Kidney epithelial cell (primary cell): ENCODE measurements around the gene ANK3. TPM values are rescaled to one million over a fixed set of nuclear protein-coding genes. Genes with fewer than 3 reads are reported as not detected.
A peak's percentile ranks its signal among the peaks of the same experiment; 100 is the strongest.

ENCODE experiments used
- DNase-seq: peaks from one replicate; pipeline ENCODE4 v3.0.0-alpha.2; 2010; ENCODE audit warnings: low read depth
- H3K27me3 ChIP-seq: 2 replicates; pipeline ENCODE4 v1.6.0; 2011; ENCODE audit warnings: low read length; ENCODE audit not compliant: control insufficient read depth, insufficient read depth
- H3K36me3 ChIP-seq: 2 replicates; pipeline ENCODE4 v1.5.1; 2011; ENCODE audit warnings: low read length; ENCODE audit not compliant: control insufficient read depth, insufficient read depth
- H3K4me3 ChIP-seq: 2 replicates; pipeline ENCODE4 v1.5.1; 2011; ENCODE audit warnings: low read depth, mild to moderate bottlenecking, control low read depth, low read length
- CTCF ChIP-seq: IDR thresholded peaks from 2 replicates; pipeline ENCODE4 v1.5.1; 2011; ENCODE audit warnings: mild to moderate bottlenecking, moderate library complexity, low read length, control low read depth, inconsistent platforms; ENCODE audit not compliant: insufficient read depth, poor library complexity, severe bottlenecking
- total RNA-seq: library from RNA; depleted of rRNA; stranded (reverse); fragments of >200 nt; gene quantifications from 2 replicates; pipeline ENCODE4 v1.2.3, GENCODE V29; 2015

Gene ANK3
- total RNA-seq, 1 donor from 2014 or later: 14.8 TPM

GRCh38 chr10:60162631-60163030, 227.0 kb downstream of the ANK3 start:
- DNase-seq: no peak
- Histone ChIP-seq H3K4me3 (no peak overlapping the region), H3K36me3 (no peaks in the 10 kb centered on the region), H3K27me3 (no peaks in the 10 kb centered on the region)
- TF ChIP-seq CTCF: no peak

DNA sequence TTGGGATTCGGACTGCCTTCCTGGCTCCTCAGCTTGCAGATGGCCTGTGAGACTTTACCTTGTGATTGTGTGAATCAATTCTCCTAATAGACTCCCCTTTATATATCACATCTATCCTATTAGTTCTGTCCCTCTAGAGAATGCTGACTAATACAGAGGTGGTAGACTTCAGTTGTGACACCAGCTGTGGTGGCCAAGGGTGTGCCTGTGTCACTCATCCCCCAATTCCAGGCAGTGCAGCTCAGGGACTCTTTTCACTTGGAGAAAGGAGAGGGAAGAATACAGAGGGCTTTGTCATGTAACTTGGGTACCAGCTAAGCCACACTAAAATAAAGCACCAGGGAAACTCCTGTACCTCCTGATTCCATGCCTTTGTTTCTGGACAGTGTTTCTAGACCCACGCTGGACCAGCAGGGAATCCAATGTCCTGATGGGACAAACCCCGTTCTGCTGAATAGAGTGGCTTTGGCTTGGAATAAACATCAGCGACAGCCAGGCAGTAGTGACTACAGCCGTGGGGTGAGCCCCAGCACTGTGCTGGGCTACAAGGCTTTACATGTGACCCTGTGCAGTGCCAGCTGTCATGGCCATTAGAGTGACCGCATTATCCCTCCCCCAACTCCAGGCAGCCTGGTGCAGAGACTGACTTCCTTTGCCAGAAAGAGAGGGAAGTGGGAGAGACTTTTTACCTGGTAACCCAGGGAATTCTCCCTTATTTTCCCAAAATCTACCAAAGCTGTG, 233.6 kb downstream of the ANK3 start:
- Histone ChIP-seq H3K4me3 (no peak overlapping the region), H3K27me3 (no peaks in the 10 kb centered on the region), H3K36me3 (no peaks in the 10 kb centered on the region)
- DNase-seq: no peak
- TF ChIP-seq CTCF: no peak

GRCh38 chr10:60155099-60155877, 234.4 kb downstream of the ANK3 start:
- H3K36me3 ChIP-seq: no peaks in the 10 kb centered on the region
- no peak for DNase-seq
- H3K27me3 ChIP-seq: no peaks in the 10 kb centered on the region
- no peak overlapping the region for H3K4me3 ChIP-seq
- TF ChIP-seq CTCF: no peak

DNA sequence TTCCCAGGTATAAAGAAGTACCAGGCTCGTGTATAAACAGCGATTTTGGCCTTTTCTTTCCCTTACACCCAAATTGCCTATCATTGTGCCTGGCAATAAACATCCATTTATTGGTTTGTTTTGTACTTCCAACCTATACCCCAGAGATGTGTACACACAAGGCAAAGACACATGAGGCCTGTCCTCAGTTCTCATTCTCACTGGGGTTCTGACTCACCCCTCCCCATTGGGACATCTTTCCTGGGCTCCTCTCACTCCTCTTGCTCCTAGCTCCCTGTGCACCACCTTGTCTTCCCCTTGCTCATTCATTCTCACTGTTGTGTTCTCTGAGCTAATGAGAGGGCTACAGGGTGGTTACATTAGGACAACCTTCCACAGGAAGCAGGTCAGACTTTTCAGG, 240.7 kb downstream of the ANK3 start:
- H3K27me3 ChIP-seq: no peaks in the 10 kb centered on the region
- H3K36me3 ChIP-seq: no peaks in the 10 kb centered on the region
- no peak overlapping the region for H3K4me3 ChIP-seq
- TF ChIP-seq CTCF: no peak
- DNase-seq: no peak

DNA sequence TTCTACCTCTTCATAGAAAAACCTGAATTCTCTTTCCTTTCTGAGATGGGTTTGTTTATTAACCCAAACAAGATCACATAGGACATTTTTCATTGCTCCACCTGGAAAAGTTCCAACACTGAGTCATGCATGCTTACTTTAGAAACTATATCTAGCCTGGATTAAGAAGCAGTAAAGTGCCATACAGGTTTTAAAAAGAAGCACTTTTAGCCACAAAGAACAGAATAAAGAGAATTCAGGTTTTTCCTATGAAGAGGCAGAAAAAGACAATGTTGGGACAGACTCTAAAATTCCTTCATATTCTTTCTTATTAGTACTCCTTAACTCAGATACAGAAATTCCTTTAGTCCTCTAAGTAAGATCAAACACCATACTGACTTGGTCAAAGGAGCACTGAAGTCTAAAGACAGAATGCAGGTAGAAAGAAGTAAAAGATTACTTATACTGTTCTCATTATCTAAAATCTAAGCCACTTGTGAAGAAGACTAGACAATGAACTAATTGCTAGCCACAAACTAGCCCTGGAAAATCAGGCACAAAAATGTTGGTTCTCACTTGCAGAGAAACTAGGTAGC, 241.3 kb downstream of the ANK3 start:
- no peak for TF ChIP-seq CTCF
- no peaks in the 10 kb centered on the region for H3K27me3 ChIP-seq
- no peak overlapping the region for H3K4me3 ChIP-seq
- no peaks in the 10 kb centered on the region for H3K36me3 ChIP-seq
- peak; percentile 80 for DNase-seq
